ENCODE results near the gene ABCA4. TPM values are rescaled to one million over a fixed set of nuclear protein-coding genes. Genes with fewer than 3 reads are reported as not detected.

Gene ABCA4
- total RNA-seq, 1 donor from 2014 or later, result 1.2 TPM

DNA sequence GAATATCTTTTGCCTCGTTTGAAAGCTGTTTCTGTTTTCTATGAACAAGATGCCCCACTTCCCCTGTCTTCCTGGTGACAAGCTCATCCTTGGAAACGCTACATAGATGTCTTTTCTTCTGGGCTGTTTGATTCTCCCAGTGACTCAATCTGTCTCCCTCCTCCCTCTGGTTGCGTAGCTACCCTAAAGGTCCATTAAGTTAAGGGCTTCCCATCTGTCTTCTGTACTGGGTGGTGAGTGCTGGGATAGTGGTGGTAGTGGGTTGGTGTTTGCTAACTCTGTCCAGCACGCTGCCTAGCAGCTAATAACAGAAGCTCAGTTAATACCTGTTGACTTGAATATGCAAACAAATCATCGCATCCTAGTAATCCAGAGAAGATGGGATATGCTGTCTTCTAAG is 161.5 kb downstream of the ABCA4 start:
- Mint-ChIP-seq H3K36me3 (no peaks in the 10 kb centered on the region), H3K4me1 (no peaks in the 10 kb centered on the region), H3K9me3 (peaks cover 21% of the 10 kb centered on the region), H3K27me3 (ENCODE audit: insufficient read depth, low read depth) (peaks cover under 1% of the 10 kb centered on the region), H3K4me3 (no peak overlapping the region), H3K27ac (no peak overlapping the region)
- H3K27ac ChIP-seq, result no peak overlapping the region
- no peaks in the 10 kb centered on the region for H3K79me2 ChIP-seq (ENCODE audit: low read depth)
- H3K27me3 ChIP-seq, result no peaks in the 10 kb centered on the region
- no peaks in the 10 kb centered on the region for H3K9me3 ChIP-seq (ENCODE audit: low read depth)
- no peak overlapping the region for H3K4me2 ChIP-seq
- DNase-seq (ENCODE audit: low spot score), result no peak
- H3K36me3 ChIP-seq, result no peaks in the 10 kb centered on the region
- no peak overlapping the region for H3K4me3 ChIP-seq
- H4K20me1 ChIP-seq (ENCODE audit: low read depth), result no peaks in the 10 kb centered on the region
- no peak overlapping the region for H3K9ac ChIP-seq
- TF ChIP-seq, protein P1, sequence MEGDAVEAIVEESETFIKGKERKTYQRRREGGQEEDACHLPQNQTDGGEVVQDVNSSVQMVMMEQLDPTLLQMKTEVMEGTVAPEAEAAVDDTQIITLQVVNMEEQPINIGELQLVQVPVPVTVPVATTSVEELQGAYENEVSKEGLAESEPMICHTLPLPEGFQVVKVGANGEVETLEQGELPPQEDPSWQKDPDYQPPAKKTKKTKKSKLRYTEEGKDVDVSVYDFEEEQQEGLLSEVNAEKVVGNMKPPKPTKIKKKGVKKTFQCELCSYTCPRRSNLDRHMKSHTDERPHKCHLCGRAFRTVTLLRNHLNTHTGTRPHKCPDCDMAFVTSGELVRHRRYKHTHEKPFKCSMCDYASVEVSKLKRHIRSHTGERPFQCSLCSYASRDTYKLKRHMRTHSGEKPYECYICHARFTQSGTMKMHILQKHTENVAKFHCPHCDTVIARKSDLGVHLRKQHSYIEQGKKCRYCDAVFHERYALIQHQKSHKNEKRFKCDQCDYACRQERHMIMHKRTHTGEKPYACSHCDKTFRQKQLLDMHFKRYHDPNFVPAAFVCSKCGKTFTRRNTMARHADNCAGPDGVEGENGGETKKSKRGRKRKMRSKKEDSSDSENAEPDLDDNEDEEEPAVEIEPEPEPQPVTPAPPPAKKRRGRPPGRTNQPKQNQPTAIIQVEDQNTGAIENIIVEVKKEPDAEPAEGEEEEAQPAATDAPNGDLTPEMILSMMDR (IDR thresholded peaks at IDR 0.05), result no peak
- TF ChIP-seq EZH2phosphoT487 (IDR thresholded peaks at IDR 0.05), result no peak
- no peak for TF ChIP-seq EZH2 (IDR thresholded peaks at IDR 0.05)
- no peak overlapping the region for H2AFZ ChIP-seq (replicated peaks)
- H3K4me1 ChIP-seq, result no peaks in the 10 kb centered on the region
- no peaks in the 10 kb centered on the region for H3F3A ChIP-seq (ENCODE audit: low read depth)

DNA sequence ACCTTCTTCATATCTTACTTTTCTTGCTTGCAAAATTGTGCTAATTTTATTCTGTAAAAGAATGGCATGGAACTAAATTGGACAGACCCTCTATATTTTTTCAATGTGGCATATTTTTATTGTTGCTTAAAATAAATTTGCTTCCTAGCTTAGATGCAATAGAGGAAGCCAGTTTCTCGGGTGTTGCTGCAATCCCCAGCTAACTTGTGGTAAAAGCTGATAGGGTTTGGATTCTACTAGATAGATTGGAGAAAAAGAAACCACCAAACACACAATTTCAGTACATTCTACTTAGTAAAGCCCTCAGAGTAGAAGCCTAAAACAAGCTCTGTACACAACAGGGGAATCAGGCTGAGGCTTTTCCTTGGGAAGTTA is 162.2 kb downstream of the ABCA4 start:
- H3K36me3 ChIP-seq, result no peaks in the 10 kb centered on the region
- no peaks in the 10 kb centered on the region for H4K20me1 ChIP-seq (ENCODE audit: low read depth)
- no peak overlapping the region for H3K4me3 Mint-ChIP-seq
- DNase-seq (ENCODE audit: low spot score), result no peak
- no peaks in the 10 kb centered on the region for H3K4me1 Mint-ChIP-seq
- no peak overlapping the region for H3K4me2 ChIP-seq
- no peak for TF ChIP-seq EZH2 (IDR thresholded peaks at IDR 0.05)
- TF ChIP-seq, protein P1 (IDR thresholded peaks at IDR 0.05), result no peak
- no peak for TF ChIP-seq EZH2phosphoT487 (IDR thresholded peaks at IDR 0.05)
- H3K27ac Mint-ChIP-seq, result no peak overlapping the region
- no peak overlapping the region for H3K4me3 ChIP-seq
- no peaks in the 10 kb centered on the region for H3K4me1 ChIP-seq
- no peaks in the 10 kb centered on the region for H3K9me3 ChIP-seq (ENCODE audit: low read depth)
- H2AFZ ChIP-seq (replicated peaks), result no peak overlapping the region
- H3K9me3 Mint-ChIP-seq, result peaks cover 21% of the 10 kb centered on the region
- no peaks in the 10 kb centered on the region for H3F3A ChIP-seq (ENCODE audit: low read depth)
- H3K27me3 Mint-ChIP-seq (ENCODE audit: insufficient read depth, low read depth), result no peaks in the 10 kb centered on the region
- no peaks in the 10 kb centered on the region for H3K36me3 Mint-ChIP-seq
- H3K79me2 ChIP-seq (ENCODE audit: low read depth), result no peaks in the 10 kb centered on the region
- no peak overlapping the region for H3K9ac ChIP-seq
- no peaks in the 10 kb centered on the region for H3K27me3 ChIP-seq
- no peak overlapping the region for H3K27ac ChIP-seq

DNA sequence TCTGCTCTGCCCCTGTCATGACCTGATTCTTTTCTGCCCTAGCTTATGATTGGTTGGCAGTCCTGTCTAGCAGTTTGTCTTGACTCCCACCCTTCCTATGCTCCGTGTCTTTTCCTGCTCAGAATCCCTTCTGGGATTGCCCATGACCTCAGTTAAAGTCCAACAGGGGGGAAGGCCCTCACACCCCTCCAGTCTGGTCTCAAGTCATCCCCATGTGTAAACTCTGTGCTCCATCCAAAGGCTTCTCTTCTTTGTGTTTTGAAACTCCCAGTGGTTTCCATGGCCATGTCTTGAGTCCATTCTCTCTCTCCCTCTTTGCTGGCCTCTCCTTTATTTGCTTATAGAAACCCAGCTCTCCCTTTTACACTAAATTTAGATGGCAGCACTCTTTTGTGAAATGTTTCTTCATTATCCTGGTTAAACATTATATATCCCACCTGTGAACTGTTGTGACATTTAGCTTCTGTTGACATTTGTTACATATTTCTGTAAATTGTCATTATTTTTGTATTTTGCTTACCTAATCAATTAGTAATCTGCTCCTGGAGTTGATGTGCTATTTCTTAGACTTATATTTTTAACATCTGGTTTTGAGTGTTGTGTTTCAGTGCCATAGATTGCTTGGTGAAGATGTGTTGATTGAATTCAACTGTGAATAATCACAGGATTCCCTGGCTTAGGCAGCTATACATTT is 162.8 kb downstream of the ABCA4 start:
- Mint-ChIP-seq H3K36me3 (no peaks in the 10 kb centered on the region), H3K27me3 (ENCODE audit: insufficient read depth, low read depth) (no peaks in the 10 kb centered on the region), H3K4me3 (no peak overlapping the region), H3K27ac (no peak overlapping the region), H3K9me3 (peaks cover 21% of the 10 kb centered on the region), H3K4me1 (no peaks in the 10 kb centered on the region)
- H4K20me1 ChIP-seq (ENCODE audit: low read depth), result no peaks in the 10 kb centered on the region
- H3K9me3 ChIP-seq (ENCODE audit: low read depth), result no peaks in the 10 kb centered on the region
- no peak overlapping the region for H3K4me3 ChIP-seq
- H3K9ac ChIP-seq, result no peak overlapping the region
- H3K4me2 ChIP-seq, result no peak overlapping the region
- no peaks in the 10 kb centered on the region for H3K4me1 ChIP-seq
- H3K36me3 ChIP-seq, result no peaks in the 10 kb centered on the region
- TF ChIP-seq, protein P1 (IDR thresholded peaks at IDR 0.05), result no peak
- no peak for TF ChIP-seq EZH2phosphoT487 (IDR thresholded peaks at IDR 0.05)
- no peak for TF ChIP-seq EZH2 (IDR thresholded peaks at IDR 0.05)
- no peaks in the 10 kb centered on the region for H3K79me2 ChIP-seq (ENCODE audit: low read depth)
- no peaks in the 10 kb centered on the region for H3K27me3 ChIP-seq
- no peak for DNase-seq (ENCODE audit: low spot score)
- H3K27ac ChIP-seq, result no peak overlapping the region
- no peak overlapping the region for H2AFZ ChIP-seq (replicated peaks)
- H3F3A ChIP-seq (ENCODE audit: low read depth), result no peaks in the 10 kb centered on the region

All from neural progenitor cell (in vitro differentiated cells).